LNCaP clone FGC (cell line): Measurements from ENCODE around the gene PRAMEF5.
"Not testable (repeated sequence)": the region's sequence is repeated elsewhere in the genome, so short reads cannot be mapped to it uniquely, and the experiment has no call there.

Experiments used
- DNase-seq: peaks from one replicate; pipeline ENCODE4 v3.0.0-alpha.2; 2011; ENCODE audit warnings: low read depth
- H3K4me3 ChIP-seq: 2 replicates; pipeline ENCODE4 v1.5.1; 2011; ENCODE audit warnings: mild to moderate bottlenecking, low read depth, low read length, control low read depth
- TF ChIP-seq, protein P1 (sequence below): IDR thresholded peaks from 2 replicates; pipeline ENCODE4 v1.5.1; 2012; ENCODE audit warnings: mild to moderate bottlenecking; ENCODE audit not compliant: control insufficient read depth, insufficient read depth; ENCODE audit errors: extremely low read depth

PRAMEF5 gene

DNA sequence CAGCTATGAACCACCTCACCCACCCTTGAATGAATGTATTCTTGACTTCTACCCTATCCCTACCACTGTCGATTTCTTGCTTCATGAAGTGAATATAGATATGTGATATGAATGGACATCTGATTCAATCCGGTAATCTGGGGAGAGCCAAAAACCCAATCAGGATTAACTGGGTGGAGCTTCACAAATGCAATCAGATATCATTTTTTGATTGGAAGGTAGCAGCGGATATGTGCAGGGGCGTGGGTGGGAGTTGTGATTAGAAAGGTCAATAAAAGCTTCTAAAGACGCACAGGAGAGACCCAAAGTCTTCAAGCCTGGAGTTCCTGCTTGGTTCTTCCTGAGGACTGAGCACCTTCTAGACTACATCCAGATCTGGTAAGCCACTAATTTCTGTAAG lies at the start of gene PRAMEF5:
Gene PRAMEF5, plus strand, starts transcription at position 301 of the 400 bp plus-strand sequence. CDS start 5,071 bp downstream, outside the sequence.
- DNase-seq, H3K4me3 ChIP-seq: not testable (repeated sequence)

DNA sequence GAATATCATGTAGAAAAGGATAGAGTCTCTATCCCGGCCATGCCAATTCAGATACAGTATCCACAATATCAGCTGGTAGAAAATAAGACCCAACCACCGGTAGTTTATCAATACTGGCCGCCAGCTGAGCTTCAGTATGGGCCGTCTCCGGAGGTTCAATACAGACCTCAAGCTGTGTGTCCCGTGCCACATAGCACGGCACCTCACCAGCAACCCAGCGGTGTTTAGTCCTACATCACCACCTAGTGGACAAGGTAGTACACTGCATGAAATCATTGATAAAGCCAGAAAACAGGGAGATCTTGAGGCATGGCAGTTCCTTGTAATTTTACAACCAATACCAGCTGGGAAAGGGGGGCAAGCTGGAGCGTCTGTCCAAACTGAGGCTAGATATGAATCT lies 45.3 kb upstream of the PRAMEF5 start:
- DNase-seq, H3K4me3 ChIP-seq: not testable (repeated sequence)

DNA sequence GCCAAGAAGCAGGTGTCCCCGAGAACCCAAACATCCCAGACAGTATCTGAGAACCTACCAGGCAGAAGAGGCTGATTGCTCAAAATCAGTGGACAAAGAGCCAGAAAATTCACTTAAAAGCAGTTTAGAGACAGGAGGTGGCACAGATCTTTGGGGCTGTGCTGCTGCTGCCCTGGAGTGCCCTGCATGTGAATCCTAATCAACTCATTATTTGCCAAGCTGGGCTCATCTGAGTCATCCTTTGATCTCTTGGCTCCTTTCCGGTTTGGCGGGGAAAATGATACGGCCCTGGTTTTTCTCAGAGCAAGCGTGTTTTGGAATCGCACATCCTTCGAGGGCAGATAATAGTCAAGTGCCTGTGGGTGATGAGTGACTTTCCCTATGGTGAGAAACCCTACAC lies 37.4 kb upstream of the PRAMEF5 start:
- DNase-seq, H3K4me3 ChIP-seq: not testable (repeated sequence)

DNA sequence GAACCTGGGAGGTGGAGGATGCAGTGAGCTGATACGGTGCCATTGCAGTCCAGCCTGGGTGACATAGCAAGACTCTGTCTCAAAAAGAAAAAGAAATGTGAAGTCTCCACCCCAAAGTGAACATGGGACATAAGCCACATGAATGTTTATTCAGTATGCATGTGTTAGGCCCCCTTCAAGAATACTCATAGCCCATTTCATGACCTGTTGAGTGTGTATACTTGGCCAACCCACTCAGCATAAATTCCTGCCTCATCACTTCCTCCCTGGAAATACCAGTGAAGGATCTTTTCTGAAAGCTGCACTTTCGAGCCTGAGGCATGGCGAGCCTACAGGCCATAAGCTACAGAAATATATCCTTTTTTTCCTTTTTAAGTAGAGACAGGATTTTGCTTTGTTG lies 34.8 kb upstream of the PRAMEF5 start:
- H3K4me3 ChIP-seq, DNase-seq: not testable (repeated sequence)

DNA sequence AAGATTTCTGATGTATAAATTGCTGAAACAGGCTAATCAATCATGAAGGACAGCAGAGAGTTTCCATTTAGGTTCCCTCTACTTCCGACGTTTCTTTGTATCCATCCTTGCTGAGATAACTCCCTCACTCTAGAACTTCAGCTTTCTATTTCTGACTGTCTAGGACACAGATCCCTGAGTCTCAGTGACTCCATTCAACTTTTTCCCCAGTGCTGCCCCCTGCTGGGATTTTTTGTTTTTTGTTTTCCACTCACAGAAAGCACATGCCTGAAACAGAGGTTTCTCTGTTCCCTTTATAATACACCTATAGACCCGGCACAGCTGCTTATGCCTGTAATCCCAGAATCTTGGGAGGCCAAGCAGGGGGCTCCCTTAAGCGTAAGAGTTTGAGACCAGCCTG lies 31.2 kb upstream of the PRAMEF5 start:
- DNase-seq, H3K4me3 ChIP-seq: not testable (repeated sequence)

DNA sequence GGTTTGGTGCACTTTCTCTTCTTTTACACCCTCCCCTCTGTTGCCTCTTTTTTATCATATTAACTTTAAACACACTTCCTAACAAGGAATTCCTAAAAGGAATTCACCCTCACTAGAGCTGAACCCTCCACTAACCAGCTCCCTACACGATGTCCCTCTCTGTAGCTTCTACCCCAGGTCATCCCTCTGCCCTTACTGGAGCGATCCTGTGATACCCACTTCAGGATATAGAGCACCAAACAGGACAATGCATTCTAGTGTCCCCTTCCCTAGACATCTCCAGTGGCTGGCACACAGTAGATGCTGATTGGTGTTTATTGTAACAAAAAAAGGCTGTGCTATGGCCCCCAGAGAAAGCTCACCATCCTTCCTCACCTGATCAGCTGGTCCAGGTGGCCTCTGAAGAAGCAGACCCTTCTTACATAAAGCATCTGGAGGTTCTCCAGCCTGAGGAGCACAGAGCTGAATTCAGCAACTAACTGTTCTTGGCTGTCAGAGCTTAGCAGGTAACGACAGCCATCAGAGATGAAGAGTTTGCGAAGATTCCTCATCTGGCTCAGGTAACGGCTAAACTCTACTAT lies 29.4 kb upstream of the PRAMEF5 start:
- DNase-seq, result no peak
- TF ChIP-seq, protein P1, sequence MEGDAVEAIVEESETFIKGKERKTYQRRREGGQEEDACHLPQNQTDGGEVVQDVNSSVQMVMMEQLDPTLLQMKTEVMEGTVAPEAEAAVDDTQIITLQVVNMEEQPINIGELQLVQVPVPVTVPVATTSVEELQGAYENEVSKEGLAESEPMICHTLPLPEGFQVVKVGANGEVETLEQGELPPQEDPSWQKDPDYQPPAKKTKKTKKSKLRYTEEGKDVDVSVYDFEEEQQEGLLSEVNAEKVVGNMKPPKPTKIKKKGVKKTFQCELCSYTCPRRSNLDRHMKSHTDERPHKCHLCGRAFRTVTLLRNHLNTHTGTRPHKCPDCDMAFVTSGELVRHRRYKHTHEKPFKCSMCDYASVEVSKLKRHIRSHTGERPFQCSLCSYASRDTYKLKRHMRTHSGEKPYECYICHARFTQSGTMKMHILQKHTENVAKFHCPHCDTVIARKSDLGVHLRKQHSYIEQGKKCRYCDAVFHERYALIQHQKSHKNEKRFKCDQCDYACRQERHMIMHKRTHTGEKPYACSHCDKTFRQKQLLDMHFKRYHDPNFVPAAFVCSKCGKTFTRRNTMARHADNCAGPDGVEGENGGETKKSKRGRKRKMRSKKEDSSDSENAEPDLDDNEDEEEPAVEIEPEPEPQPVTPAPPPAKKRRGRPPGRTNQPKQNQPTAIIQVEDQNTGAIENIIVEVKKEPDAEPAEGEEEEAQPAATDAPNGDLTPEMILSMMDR, result no peak
- H3K4me3 ChIP-seq, result no peak overlapping the region

DNA sequence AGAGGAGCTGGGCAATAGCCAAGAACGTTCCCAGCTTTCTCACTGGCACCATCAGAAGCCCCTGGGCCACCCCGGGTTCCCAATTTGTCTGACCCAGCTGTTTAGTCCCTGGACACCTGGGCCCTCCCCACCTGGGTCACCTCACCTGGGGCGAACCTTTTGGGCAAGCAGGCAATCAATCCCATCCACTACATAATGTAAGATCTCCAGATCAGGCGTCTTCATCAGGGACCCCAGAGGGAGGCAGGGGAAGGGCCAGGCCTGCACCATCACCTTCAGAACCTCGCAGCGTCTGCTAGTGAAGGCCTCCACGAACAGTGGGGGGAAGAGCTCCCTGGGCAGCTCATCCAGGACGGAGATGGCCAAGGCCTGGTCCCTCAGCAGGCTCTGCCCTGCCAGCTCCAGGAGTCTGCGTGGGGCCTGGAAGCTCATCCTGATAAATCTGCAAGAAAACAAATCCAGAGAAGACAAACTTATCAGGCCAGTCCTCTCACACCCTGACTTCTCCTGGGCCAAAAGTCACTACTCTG lies 28.3 kb upstream of the PRAMEF5 start, which contains the start of gene PRAMEF18:
Gene PRAMEF18, minus strand, starts transcription at position 480 of the 530 bp plus-strand sequence. Its CDS starts 48 bp downstream, at position 432.
- not testable (repeated sequence) for H3K4me3 ChIP-seq, DNase-seq

DNA sequence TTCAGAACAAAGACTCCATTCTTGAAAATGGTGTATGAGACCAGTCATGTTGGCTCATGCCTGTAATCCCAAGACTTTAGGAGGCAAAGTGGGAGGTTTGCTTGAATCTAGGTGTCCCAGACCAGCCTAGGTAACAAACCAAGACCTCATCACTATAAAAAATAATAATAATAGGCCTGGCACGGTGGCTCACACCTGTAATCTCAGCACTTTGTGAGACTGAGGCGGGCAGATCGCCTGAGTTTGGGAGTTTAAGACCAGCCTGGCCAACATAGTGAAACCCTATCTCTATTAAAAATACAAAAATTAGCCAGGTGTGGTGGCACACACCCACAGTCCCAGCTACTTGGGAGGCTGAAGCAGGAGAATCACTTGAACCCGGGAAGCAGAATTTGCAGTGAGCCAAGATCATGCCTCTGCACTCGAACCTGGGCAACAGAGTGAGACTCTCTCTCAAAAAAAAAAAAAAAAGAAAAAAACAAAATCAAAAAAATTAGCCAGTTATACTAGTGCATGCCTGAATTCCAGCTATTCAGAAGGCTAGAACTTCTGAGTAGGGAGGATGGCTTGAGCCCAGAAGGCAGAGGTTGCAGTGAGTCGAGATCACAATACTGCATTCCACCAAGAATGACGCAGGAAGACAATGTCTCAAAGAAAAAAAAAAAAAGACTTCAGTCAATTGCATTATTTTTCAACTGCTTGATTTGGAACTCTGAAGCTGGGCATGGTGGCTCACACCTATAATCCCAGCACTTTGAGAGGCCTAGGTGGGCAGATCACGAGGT lies 26.5 kb upstream of the PRAMEF5 start:
- DNase-seq, H3K4me3 ChIP-seq: not testable (repeated sequence)

DNA sequence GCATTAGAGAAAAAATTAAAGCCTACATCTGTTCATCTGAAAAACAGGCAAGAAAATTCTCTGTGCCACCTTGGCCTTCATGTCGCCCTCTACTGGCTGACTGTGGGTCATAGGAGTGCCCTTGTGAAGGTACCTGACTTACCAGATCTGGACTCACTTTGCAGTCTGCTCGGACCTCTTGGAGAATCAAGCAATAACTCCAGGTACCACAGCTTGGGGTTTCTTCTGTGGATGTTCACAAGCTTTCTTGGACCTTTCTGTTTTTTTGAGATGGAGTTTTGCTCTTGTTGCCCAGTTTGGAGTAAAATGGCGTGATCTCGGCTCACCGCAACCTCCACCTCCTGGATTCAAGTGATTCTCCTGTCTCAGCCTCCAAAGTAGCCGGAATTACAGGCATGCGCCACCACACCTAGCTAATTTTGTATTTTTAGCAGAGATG lies 25.6 kb upstream of the PRAMEF5 start:
- no peak overlapping the region for H3K4me3 ChIP-seq
- peak; percentile 6 for DNase-seq
- TF ChIP-seq, protein P1, result peak; percentile 72

DNA sequence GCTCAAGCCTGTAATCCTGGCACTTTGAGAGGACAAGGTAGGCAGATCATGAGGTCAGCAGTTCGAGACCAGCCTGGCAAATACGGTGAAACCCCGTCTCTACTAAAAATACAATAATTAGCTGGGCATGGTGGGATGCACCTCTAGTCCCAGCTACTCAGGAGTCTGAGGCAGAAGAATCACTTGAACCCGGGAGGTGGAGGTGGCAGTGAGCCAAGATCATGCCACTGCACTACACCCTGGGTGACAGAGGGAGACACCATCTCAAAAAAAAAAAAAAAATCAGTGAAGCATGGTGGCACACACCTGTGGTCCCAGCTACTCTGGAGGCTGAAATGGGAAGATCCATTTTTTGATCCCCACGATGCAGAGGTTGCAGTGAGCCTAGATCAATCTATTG lies 23.9 kb upstream of the PRAMEF5 start:
- DNase-seq, H3K4me3 ChIP-seq: not testable (repeated sequence)

DNA sequence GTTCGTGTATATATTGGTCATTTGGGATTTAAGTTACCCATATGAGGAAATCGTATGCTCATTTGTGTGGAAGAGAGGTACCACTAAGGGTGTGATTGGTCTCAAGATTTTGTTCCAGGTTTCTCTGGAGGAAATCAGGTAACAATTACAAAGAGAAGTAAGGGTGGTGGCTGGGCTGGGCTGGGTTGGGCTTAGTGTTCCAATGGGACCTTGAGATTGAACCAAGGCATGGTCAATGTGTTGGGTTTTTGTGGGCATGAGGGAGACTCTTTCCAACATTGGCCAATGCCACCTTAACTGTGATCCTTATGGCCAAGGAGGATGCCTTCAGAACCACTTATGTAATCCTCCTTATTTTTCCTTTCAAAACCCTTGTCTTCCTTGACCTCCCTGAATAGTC lies 23.4 kb upstream of the PRAMEF5 start:
- not testable (repeated sequence) for DNase-seq, H3K4me3 ChIP-seq

DNA sequence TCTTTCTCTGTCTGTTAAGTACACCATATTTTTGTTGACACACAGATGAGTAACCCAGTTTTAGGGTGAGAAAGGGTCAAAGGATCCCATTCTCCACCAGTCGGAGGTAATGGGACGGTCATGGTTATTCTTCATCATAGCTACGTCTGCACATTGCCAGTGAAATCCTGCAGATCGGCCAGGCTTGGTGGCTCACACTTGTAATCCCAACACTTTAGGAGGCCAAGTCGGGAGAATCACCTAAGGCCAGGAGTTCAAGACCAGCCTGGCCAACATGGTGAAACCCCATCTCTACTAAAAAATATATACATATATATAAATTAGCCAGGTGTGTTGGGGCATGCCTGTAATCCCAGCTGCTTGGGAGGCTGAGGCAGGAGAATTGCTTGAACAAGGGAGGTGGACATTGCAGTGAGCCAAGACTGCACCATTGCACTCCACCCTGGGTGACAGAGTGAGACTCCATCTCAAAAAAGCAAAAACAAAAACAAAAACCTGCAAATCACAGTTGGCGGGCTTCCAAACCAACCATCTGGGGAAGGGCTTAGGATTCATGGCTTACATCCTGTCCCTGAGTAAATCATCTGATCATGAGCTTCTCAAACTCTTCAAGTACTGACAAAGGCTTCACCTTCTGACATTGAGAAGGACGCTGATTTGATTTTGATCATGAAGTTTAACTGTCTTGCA lies 22.8 kb upstream of the PRAMEF5 start:
- H3K4me3 ChIP-seq, DNase-seq: not testable (repeated sequence)

DNA sequence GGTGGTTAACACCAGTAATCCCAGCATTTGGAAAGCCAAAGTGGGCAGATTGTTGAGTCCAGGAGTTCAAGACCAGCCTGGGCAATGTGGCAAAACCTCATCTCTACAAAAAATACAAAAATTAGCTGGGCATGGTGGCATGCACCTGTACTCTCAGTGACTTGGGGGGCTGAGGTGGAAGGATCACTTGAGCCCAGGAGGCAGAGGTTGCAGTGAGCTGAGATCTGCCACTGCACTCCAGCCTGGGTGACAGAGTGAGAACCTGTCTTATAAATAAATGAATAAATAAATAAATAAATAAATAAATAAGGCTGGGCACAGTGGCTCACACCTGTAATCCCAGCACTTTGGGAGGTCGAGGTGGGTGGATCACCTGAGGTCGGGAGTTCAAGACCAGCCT lies 21.9 kb upstream of the PRAMEF5 start:
- H3K4me3 ChIP-seq, DNase-seq: not testable (repeated sequence)

DNA sequence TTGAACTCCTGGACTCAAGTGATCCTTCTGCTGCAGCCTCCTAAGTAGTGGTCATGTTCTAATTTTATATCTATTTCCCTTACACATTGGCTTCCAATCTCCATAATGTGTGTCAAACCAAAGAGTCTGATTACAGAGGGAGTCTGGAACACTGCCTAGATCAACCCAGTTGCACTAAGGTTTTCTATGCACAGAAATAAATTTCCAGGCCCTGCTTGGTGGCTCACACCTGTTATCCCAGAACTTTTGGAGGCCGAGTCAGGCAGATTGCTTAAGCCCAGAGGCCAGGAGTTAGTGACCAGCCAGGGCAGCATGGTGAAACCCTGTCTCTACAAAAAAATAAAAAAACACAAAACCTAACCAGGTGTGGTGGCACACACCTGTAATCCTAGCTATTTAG lies 19.9 kb upstream of the PRAMEF5 start:
- peak; percentile 4 for DNase-seq
- H3K4me3 ChIP-seq, result not testable (repeated sequence)

DNA sequence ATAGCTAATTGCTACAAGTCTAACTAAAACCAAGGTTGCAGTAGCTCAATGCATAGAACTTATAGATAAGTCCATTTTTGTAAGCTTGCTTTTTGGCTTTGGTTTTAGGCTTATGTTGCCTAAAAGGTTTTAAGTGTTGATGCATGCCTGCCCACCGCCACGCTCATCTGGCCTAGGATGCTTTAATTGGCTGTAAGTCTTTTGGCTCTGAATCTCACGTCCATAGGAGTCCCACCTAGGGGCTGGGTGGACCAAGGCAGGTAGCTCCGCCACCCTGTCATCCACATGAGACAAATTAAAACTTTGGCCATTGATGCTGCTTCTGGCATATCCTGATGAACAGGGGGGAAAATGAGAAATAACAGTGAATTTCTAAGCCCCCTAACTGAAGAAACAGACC lies 16.4 kb upstream of the PRAMEF5 start:
- not testable (repeated sequence) for DNase-seq, H3K4me3 ChIP-seq

DNA sequence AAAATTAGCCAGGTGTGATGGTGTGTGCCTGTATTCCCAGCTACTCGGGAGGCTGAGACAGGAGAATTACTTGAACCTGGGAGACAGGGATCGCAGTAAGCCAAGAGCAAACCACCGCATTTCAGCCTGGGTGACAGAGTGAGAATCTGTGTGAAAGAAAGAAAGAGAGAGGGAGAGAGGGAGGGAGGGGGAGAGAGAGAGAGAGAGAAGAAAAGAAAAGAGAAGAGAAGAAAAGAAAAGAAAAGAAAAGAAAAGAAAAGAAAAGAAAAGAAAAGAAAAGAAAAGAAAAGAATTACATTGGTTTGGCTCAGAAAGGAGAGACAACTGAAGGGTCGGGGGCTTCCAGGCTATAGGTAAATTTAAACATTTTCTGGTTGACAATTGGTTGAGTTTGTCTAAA lies 14.4 kb upstream of the PRAMEF5 start:
- not testable (repeated sequence) for H3K4me3 ChIP-seq, DNase-seq
